ENCODE results near the gene PPP1R12A.

PPP1R12A gene

GRCh38 chr12:79775355-79776027 is 159.4 kb downstream of the PPP1R12A start:
- no peak overlapping the region for H3K27ac ChIP-seq
- H3K27me3 ChIP-seq, result no peaks in the 10 kb centered on the region
- no peaks in the 10 kb centered on the region for H3K4me1 ChIP-seq (ENCODE audit: control insufficient read depth in 1 of 2, insufficient read depth in 1 of 2, low read depth in 1 of 2, low read length in 1 of 2)
- H3K4me3 ChIP-seq (ENCODE audit: low read depth in 1 of 2, low read length in 1 of 2), result no peak overlapping the region
- peaks cover 70% of the 10 kb centered on the region for H3K36me3 ChIP-seq
- no peak for TF ChIP-seq CTCF (IDR thresholded peaks at IDR 0.05)
- H3K9me3 ChIP-seq, result no peaks in the 10 kb centered on the region

GRCh38 chr12:79773896-79774295 is 161.0 kb downstream of the PPP1R12A start:
- Histone ChIP-seq H3K36me3 (peaks cover 54% of the 10 kb centered on the region), H3K27ac (no peak overlapping the region), H3K4me1 (ENCODE audit: control insufficient read depth in 1 of 2, insufficient read depth in 1 of 2, low read depth in 1 of 2, low read length in 1 of 2) (no peaks in the 10 kb centered on the region), H3K4me3 (ENCODE audit: low read depth in 1 of 2, low read length in 1 of 2) (no peak overlapping the region), H3K27me3 (no peaks in the 10 kb centered on the region), H3K9me3 (no peaks in the 10 kb centered on the region)
- TF ChIP-seq CTCF (IDR thresholded peaks at IDR 0.05), result no peak

GRCh38 chr12:79769860-79770485 is 164.9 kb downstream of the PPP1R12A start:
- Histone ChIP-seq H3K27me3 (no peaks in the 10 kb centered on the region), H3K9me3 (no peaks in the 10 kb centered on the region), H3K27ac (no peak overlapping the region), H3K4me3 (ENCODE audit: low read depth in 1 of 2, low read length in 1 of 2) (no peak overlapping the region), H3K36me3 (peaks cover 16% of the 10 kb centered on the region), H3K4me1 (ENCODE audit: control insufficient read depth in 1 of 2, insufficient read depth in 1 of 2, low read depth in 1 of 2, low read length in 1 of 2) (no peaks in the 10 kb centered on the region)
- TF ChIP-seq CTCF (IDR thresholded peaks at IDR 0.05), result no peak

- H3K4me3 ChIP-seq (ENCODE audit: low read depth in 1 of 2, low read length in 1 of 2), result no peak overlapping the region
- H3K36me3 ChIP-seq, result peaks cover 10% of the 10 kb centered on the region
- no peaks in the 10 kb centered on the region for H3K9me3 ChIP-seq
- no peaks in the 10 kb centered on the region for H3K4me1 ChIP-seq (ENCODE audit: control insufficient read depth in 1 of 2, insufficient read depth in 1 of 2, low read depth in 1 of 2, low read length in 1 of 2)
- no peak overlapping the region for H3K27ac ChIP-seq
- TF ChIP-seq CTCF (IDR thresholded peaks at IDR 0.05), result no peak
- no peaks in the 10 kb centered on the region for H3K27me3 ChIP-seq
Observed at GRCh38 chr12:79769189-79769859, 165.6 kb downstream of the PPP1R12A start.

GRCh38 chr12:79766705-79767464 is 168.0 kb downstream of the PPP1R12A start:
- H3K4me1 ChIP-seq (ENCODE audit: control insufficient read depth in 1 of 2, insufficient read depth in 1 of 2, low read depth in 1 of 2, low read length in 1 of 2), result no peaks in the 10 kb centered on the region
- no peak overlapping the region for H3K27ac ChIP-seq
- H3K27me3 ChIP-seq, result no peaks in the 10 kb centered on the region
- TF ChIP-seq CTCF (IDR thresholded peaks at IDR 0.05), result no peak
- no peaks in the 10 kb centered on the region for H3K36me3 ChIP-seq
- no peaks in the 10 kb centered on the region for H3K9me3 ChIP-seq
- H3K4me3 ChIP-seq (ENCODE audit: low read depth in 1 of 2, low read length in 1 of 2), result no peak overlapping the region
